Upper lobe of right lung (tissue), 1 donor: ENCODE data around the gene CENPP. TPM values are rescaled to one million over a fixed set of nuclear protein-coding genes. Genes with fewer than 3 reads are reported as not detected.
"Not testable (repeated sequence)": the region's sequence is repeated elsewhere in the genome, so short reads cannot be mapped to it uniquely, and the experiment has no call there.

Source experiments
- ATAC-seq: fragments of 200-7000 bp; cut with Tn5 transposase; one replicate; pipeline ENCODE4 v1.9.1; 2020; ENCODE audit warnings: mild to moderate bottlenecking, moderate library complexity
- DNase-seq: peaks from one replicate; pipeline ENCODE4 v3.0.0-alpha.2; 2020
- H3K27ac ChIP-seq: fragments of 200-600 bp; one replicate; pipeline ENCODE4 v1.8.0; 2022
- H3K27me3 ChIP-seq: fragments of 200-600 bp; one replicate; pipeline ENCODE4 v1.8.0; 2022; ENCODE audit warnings: mild to moderate bottlenecking
- H3K36me3 ChIP-seq: fragments of 200-600 bp; one replicate; pipeline ENCODE4 v1.8.0; 2022
- H3K4me1 ChIP-seq: fragments of 200-600 bp; one replicate; pipeline ENCODE4 v1.8.0; 2022
- H3K4me3 ChIP-seq: fragments of 200-600 bp; one replicate; pipeline ENCODE4 v1.8.0; 2022; ENCODE audit warnings: mild to moderate bottlenecking
- H3K9me3 ChIP-seq: fragments of 200-600 bp; one replicate; pipeline ENCODE4 v1.8.0; 2022
- intact Hi-C: fragments of 100-400 bp; cut with DNase I; formaldehyde crosslinking; loops from one replicate; pipeline ENCODE4 v1.11.0; 2022
- total RNA-seq: library from RNA; stranded (reverse); fragmentation: NEBNext Ultra II Directional; extraction: Animal tissue kit (Norgen Biotek cat#: 25700); gene quantifications from one replicate; pipeline ENCODE4 v1.2.1, GENCODE V29; 2021
- TF ChIP-seq, protein P1 (sequence below): fragments of 200-600 bp; IDR thresholded peaks from one replicate; pipeline ENCODE4 v1.8.0; 2022; ENCODE audit warnings: antibody characterized with exemption
- donor health status: DM: no; HTN: yes; CAD: no; lungs with severe emphysema.

CENPP gene
- total RNA-seq, 1 donor from 2014 or later = 4.0 TPM

DNA sequence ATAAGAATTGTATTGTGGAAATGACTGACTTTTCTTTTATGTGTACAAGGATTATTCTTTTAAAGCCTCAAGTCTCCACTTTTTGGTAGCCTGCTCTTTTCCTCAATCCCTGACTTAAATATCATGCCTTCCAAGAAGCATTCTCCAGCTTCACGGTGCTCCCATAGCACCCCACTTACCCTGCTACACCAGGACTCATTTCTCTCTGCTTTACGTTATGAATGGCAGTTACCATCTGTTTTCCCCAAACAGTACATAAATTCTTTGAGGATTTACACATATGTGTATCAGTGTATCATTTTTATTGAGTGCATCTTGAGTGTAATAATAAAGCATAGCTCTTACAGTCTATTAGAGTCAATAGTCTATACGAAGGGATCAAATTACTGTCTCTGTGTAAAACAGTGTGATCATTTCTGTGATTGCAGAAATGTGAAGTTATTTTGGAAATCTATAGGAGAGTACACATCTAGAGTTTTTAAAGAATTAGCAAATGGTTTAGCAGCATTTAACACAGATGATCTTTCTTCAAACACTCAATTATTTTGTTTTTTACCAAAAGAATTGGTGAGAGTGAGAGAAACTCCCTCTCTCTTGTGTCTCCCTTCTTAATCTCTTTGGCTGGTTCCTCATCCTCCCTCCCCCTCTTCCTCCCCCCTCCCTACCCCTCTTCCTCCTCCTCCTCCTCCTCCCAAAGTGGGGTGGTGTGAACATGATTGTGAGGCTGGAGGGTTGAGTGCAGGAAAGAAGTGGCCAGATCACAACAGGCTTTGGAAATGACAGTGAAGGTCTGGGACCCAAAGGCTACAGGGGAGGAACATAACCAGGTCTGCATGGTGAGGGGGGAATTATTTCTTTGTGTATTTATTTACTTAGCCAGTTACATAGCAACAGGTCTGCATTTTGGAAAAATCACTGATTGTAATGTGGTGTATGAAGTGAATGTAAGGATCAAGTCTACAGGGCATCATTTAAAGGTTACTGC, 237.7 kb downstream of the CENPP start:
- DNase-seq = no peak
- intact Hi-C loops = no loop called here
- H3K4me3 ChIP-seq = no peak overlapping the region
- no peaks in the 10 kb centered on the region for H3K36me3 ChIP-seq
- TF ChIP-seq, protein P1, sequence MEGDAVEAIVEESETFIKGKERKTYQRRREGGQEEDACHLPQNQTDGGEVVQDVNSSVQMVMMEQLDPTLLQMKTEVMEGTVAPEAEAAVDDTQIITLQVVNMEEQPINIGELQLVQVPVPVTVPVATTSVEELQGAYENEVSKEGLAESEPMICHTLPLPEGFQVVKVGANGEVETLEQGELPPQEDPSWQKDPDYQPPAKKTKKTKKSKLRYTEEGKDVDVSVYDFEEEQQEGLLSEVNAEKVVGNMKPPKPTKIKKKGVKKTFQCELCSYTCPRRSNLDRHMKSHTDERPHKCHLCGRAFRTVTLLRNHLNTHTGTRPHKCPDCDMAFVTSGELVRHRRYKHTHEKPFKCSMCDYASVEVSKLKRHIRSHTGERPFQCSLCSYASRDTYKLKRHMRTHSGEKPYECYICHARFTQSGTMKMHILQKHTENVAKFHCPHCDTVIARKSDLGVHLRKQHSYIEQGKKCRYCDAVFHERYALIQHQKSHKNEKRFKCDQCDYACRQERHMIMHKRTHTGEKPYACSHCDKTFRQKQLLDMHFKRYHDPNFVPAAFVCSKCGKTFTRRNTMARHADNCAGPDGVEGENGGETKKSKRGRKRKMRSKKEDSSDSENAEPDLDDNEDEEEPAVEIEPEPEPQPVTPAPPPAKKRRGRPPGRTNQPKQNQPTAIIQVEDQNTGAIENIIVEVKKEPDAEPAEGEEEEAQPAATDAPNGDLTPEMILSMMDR = no peak
- ATAC-seq = no peak
- H3K4me1 ChIP-seq = peaks cover 11% of the 10 kb centered on the region
- H3K27ac ChIP-seq = no peak overlapping the region
- no peaks in the 10 kb centered on the region for H3K27me3 ChIP-seq
- H3K9me3 ChIP-seq = no peaks in the 10 kb centered on the region

GRCh38 chr9:92564504-92564903, 238.8 kb downstream of the CENPP start:
- Histone ChIP-seq H3K27ac (no peak overlapping the region), H3K27me3 (no peaks in the 10 kb centered on the region), H3K9me3 (no peaks in the 10 kb centered on the region), H3K4me1 (peaks cover 11% of the 10 kb centered on the region), H3K36me3 (no peaks in the 10 kb centered on the region), H3K4me3 (no peak overlapping the region)
- ATAC-seq (no peak), DNase-seq (no peak)
- TF ChIP-seq, protein P1 = no peak
- intact Hi-C loops = no loop called here

DNA sequence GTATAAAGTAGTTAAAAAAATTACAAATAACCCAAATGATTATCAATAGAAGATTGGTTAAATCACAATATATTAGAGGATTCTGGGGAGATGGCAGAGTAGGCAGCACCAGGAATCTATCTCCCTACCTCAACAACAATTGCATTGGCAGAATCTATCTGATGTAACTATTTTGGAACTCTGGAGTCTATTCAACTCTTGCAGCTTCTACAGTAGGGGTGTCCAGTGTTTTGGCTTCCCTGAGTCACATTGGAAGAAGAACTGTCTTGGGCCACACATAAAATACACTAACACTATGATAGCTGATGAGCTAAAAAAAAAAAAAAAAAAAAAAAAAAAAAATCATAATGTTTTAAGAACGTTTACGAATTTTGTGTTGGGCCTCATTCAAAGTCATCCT, 239.2 kb downstream of the CENPP start:
- ATAC-seq = no peak
- intact Hi-C loops = no loop called here
- TF ChIP-seq, protein P1 = no peak

GRCh38 chr9:92571871-92572270, 246.1 kb downstream of the CENPP start:
- H3K4me3 ChIP-seq, ATAC-seq, H3K27me3 ChIP-seq, H3K36me3 ChIP-seq, H3K4me1 ChIP-seq, H3K9me3 ChIP-seq, H3K27ac ChIP-seq, intact Hi-C loops, DNase-seq: not testable (repeated sequence)

More for the DNA sequence above, 239.2 kb downstream of the CENPP start:
- Histone ChIP-seq H3K36me3 (no peaks in the 10 kb centered on the region), H3K4me3 (no peak overlapping the region), H3K27me3 (no peaks in the 10 kb centered on the region), H3K4me1 (peaks cover 11% of the 10 kb centered on the region), H3K9me3 (no peaks in the 10 kb centered on the region), H3K27ac (no peak overlapping the region)
- DNase-seq = no peak

GRCh38 chr9:92573612-92574011, 247.9 kb downstream of the CENPP start:
- H3K4me1 ChIP-seq, intact Hi-C loops, H3K36me3 ChIP-seq, H3K27ac ChIP-seq, H3K27me3 ChIP-seq, DNase-seq, H3K4me3 ChIP-seq, H3K9me3 ChIP-seq, ATAC-seq: not testable (repeated sequence)

- Histone ChIP-seq H3K27me3 (no peaks in the 10 kb centered on the region), H3K36me3 (no peaks in the 10 kb centered on the region), H3K9me3 (no peaks in the 10 kb centered on the region), H3K4me3 (no peak overlapping the region), H3K27ac (no peak overlapping the region), H3K4me1 (no peaks in the 10 kb centered on the region)
- TF ChIP-seq, protein P1 = no peak
- ATAC-seq (no peak), DNase-seq (no peak)
- intact Hi-C loops = no loop called here
Measured at GRCh38 chr9:92576175-92576574, 250.4 kb downstream of the CENPP start.
